MV-4-11 (cell line): ENCODE results near the gene SEPTIN3.

Experiments used
- DNase-seq: peaks from one replicate; lab custom pipeline; 2025; lab: John Stamatoyannopoulos, UW

The SEPTIN3 gene

DNA sequence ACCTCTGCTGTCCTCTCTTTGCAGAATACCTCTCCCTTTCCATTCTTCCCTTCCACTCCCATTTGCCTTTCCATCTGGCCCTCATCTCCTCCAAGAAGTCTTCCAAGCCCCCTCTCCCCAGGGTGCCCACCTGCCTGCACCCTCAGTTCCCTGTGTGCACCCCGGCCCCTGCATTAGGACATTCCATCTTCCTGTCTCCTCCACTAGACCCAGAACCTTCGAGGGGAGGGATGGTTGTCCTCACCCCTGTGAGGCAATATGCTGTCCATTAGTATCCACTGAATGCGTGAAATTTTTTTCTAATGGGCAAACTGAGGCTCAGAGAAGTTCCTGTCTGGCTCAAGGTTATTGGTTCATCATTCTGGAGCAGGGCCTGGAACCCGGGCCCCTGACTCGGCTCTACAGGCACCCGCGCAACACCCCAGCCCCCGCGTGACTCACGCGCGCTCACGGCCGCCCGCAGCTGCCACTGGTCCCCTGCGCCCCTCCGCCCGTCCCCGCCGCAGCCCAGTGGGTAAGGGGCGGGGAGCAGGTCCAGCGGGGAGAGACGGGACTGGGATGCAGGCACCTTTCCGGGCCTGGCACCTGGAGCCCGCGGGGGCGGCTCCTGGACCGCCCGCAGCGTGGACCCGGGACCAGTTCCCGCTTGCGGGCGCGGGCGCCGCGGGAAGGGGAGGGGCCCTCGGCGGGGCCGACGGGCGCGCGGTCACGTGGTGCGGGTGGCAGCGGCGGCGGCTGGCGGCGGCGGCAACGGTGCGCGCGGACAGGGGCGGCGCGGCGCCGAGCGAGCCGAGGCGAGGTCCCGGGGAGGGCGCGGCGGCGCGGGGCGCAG, 7.0 kb downstream of the SEPTIN3 start:
- no peak for DNase-seq

GRCh38 chr22:41976961-41977566, 7.8 kb downstream of the SEPTIN3 start:
- DNase-seq: no peak

GRCh38 chr22:41978732-41979131, 9.5 kb downstream of the SEPTIN3 start:
- DNase-seq: no peak

GRCh38 chr22:41979423-41980250, 10.4 kb downstream of the SEPTIN3 start:
- peak; percentile 40 for DNase-seq

- no peak for DNase-seq
These were observed 13.6 kb downstream of the SEPTIN3 start for GRCh38 chr22:41982865-41983264.

DNA sequence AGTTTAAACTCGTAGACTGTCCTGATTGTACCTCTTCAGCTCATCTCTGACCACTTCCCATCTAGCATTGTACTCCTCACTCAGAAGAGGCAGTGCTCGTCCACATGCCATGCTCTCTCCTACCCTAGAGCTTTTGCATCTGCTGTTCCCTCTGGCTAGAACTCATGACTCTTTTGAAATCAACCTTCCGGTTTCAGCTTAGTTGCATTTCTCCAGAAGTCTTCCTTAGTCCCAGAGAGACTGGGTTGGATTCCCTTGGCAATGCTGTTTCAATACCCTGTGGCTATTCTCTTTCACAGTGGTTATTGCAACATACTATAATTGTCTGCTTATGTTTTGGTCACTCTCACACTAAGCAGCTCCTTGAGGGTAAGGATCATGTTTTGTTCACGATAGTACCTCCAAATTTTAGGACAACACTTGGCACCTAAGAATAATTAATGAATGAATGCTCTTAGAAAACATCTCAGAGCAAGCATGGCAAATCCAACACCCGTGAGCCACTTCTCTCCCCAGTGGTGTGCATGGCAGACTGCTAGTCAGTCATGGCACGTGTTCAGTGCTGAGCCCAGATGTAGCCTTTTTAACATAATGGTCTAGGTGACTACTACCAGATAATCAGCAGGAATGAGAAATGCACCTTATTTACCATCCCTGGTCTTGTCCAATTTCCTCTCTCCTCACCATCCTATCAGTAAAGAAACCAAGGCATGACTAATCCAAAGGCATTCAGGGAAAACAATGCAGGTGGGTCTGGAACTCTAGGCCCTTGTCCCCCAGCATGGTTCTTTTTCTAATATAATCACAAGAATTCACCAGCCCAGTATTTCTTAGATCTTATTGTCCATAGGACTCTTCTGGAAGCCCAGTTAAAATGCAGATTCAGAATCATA, 14.5 kb downstream of the SEPTIN3 start:
- DNase-seq: peak; percentile 88

GRCh38 chr22:41987276-41987675, 18.0 kb downstream of the SEPTIN3 start:
- DNase-seq: no peak

DNA sequence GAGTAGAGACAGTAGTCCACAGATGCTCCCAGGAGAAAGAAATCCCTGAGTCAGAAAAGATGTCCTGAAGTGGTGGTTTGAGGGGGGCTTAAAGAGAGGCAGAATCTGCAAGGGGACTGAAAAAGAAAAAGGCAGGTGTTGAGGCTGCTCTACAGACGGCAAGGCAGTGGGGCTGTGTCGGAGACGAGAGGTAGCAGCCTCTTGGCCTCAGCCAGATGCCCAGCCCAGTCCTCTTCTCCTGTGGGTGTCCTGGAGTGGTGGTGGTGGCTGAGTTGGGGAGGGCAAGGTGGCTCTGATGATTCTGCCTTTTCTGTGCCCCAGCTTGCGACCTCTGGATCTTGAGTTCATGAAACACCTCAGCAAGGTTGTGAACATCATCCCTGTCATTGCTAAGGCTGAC, 20.0 kb downstream of the SEPTIN3 start:
- DNase-seq: no peak

DNA sequence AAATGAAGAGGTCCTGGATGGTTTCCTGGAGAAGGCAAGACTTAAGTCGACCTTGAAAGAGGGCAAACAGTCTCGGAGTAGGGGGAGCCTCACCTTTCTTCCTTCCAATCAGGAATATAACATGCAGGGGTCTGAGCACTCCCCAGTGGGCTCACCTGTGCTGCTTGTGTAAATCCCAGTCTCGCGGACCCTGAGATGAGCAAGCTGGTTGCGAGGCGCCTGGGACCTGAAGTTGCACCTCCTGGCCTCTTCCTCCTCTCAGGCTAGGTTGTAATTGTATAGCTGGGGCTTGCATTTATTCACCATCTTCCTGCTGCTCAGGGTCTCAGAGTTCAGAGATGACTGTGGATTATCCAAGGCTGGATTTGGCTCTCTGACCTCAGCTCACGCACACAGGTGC, 21.9 kb downstream of the SEPTIN3 start:
- no peak for DNase-seq

DNA sequence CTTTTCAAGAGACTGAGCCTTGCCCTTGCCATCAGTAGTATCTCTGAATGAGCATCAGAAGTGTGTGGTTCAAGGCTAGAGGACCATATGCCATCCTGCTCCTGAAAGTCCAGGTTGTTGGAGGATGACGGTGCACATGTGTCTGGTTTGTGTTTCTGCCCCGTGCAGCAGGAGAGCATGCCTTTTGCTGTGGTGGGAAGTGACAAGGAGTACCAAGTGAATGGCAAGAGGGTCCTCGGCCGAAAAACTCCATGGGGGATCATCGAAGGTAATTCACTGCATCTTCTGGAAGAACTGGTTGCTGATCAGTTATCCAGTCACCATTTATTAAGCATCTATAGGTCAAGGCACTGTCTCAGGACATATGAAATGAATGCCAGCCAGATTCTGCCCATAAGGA, 23.3 kb downstream of the SEPTIN3 start:
- no peak for DNase-seq

GRCh38 chr22:41995211-41995610, 26.0 kb downstream of the SEPTIN3 start:
- peak; percentile 48 for DNase-seq

DNA sequence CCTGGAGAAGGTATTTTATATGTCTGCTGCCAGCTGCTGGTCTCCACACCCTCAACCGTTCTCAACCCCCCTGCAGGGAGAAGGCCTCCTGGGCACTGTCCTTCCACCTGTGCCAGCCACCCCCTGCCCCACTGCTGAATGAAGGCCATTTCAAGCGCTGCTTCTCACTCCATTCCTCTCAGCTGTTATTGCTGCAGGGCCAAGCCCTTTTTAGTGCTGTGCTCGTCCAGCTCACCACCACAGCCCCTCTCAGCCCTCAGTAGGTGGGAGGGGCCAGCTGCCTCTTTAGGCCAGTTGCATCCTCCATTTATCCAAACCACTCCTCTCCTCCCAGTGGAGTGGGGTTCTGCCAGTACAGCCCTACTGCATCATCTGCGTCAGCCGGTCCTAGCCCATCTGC, 27.6 kb downstream of the SEPTIN3 start:
- DNase-seq: no peak

DNA sequence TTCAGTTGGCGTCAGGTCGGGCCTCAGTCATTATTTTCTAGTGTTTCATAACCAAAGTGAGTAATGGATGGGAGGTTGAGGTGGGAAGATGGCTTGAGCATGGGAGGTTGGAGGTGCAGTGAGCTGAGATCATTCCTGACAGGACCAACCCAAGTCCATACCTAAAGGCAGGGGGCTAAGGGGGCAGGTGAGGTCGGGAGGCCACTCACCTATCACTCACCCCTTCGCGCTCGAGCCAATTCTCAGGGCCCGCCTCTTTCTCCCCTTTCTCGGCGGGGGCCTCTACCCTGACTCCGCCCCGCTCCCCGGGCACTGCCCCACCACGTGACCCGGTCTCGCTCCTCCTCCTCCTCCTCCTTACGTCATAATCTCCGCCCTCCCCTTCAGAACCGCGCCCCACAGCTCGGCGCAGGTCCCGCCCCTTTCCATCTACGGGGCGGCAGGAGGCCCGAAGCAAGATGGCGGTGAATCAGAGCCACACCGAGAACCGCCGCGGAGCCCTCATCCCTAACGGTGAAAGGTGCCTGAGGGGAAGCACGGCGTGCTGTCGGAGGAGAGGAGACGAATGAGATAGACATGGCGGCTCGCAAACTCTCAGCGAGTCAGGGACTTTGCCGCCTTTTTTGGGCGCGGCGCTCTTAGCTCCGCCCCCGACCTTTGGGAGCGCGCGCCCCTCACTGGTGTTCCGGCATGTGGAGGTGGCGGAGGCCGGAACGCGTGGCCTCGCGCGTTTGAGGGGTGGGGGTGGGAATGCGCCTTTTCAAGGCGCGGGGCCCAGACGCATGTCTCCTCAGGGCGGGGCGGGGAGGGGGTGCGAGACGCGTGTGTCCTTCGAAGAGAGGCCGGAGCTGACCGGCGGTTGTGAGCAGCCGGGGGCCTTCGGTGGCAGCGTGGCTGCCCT, 29.4 kb downstream of the SEPTIN3 start, which contains the start of gene WBP2NL:
Gene WBP2NL (plus strand): TSS at position 428 of the 901 bp plus-strand sequence. CDS start 31 bp downstream, at position 459.
- peak; percentile 37 for DNase-seq

DNA sequence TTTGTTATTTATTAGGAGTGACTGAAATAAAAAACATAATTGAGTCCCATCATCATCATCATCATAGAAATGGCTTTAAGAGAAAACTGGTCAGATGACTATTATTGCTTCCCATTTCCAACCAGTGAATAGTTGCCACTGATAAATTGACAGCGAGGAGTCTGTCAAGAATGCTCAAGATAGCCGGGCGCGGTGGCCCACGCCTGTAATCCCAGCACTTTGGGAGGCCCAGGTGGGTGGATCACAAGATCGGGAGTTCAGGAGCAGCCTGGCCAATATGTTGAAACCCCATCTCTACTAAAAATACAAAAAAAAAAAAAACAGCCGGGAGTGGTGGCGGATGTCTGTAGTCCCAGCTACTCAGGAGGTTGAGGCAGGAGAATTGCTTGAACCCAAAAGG, 31.2 kb downstream of the SEPTIN3 start:
- DNase-seq: no peak

DNA sequence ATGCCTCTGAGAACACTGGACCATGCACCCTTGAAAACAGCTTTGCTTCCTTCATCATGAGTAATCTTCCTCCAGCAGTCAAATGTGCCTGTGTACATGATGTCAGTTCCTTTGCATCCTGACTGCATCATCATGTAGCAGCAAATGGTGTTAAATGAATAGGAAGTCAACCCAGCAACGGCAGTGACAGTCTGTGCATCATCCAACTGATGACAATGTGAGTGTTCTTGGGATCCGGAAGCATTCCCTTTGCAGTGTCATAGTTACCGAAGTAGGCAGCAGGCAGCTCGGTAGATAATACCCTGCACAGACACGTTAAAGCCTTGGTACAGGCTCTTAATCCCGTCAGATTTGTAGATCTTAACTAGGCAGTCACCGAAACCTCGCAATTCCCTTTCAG, 31.9 kb downstream of the SEPTIN3 start:
- no peak for DNase-seq

DNA sequence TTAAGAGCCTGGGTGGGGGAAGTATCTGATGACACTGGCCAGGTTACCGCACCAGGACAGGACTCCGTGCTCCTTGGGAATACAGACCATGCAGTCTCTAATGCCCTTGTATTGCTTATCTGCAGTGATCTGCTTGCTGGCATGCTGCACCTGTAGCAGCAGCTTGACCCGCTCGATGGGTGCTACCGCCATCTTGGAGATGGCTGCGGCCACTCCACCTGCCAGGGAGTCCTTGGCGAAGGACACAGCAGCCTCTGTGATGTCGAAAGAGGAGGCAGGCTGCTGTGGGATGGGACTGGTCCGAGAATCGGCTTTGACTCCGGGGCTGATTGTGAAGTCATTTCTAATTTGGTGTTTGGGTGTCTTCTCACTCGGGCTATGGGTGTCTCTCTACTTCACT, 32.5 kb downstream of the SEPTIN3 start:
- DNase-seq: no peak

- no peak for DNase-seq
These were observed 38.7 kb downstream of the SEPTIN3 start for GRCh38 chr22:42007922-42008321.

DNA sequence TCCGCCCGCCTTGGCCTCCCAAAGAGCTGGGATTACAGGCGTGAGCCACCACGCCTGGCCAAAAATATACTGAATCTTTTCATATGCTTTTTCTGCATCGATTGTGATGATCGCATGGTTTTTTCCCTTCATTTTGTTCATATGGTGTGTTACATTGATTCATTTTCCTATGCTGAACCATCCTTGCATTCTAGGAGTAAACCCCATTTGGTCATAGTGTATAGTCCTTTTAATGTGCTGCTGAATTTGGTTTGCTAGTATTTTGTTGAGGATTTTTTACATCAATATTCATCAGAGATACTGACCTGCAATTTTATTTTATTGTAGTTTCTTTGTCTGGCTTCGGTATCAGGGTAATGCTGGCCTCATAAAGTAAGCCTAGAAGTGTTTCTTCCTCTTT, 41.5 kb downstream of the SEPTIN3 start:
- no peak for DNase-seq

DNA sequence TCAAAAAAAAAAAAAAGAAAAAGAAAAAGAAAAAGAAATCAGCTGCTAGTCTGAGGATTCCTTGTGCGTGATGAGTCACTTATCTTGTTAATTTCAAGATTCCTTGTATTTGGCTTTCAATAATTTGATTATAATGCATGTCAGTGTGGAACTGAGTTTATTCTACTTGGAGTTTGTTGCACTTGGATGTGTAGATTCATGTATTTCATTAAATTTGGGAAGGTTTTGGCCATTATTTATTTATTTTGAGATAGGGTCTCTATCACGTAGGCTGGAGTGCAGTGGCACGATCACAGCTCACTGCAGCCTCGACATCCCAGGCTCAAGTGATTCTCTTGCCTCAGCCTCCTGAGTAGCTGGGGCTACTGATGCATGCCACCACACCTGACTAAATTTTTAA, 44.1 kb downstream of the SEPTIN3 start:
- no peak for DNase-seq

GRCh38 chr22:42016111-42016510, 46.9 kb downstream of the SEPTIN3 start:
- DNase-seq: no peak

GRCh38 chr22:42018224-42018623, 49.0 kb downstream of the SEPTIN3 start:
- DNase-seq: no peak
